Activated B cell treated with CpG ODN at 0.5 μM for 24 hours (primary cell): ENCODE measurements around the gene PTPRT. TPM values are rescaled to one million over a fixed set of nuclear protein-coding genes. Genes with fewer than 3 reads are reported as not detected.

Source experiments
- ATAC-seq: fragments of 200-7000 bp; cut with Tn5 transposase; one replicate; pipeline ENCODE4 v1.10.0; 2021; ENCODE audit warnings: low read depth, mild to moderate bottlenecking, moderate library complexity
- CTCF ChIA-PET: fragments of 350-600 bp; sonication (Branson Sonifier 250); formaldehyde crosslinking; loops from one replicate; lab custom pipeline; 2021; ENCODE audit warnings: antibody characterized with exemption; lab: Charles Lee
- POLR2A ChIA-PET: fragments of 350-600 bp; sonication (Branson Sonifier 250); formaldehyde crosslinking; loops from one replicate; lab custom pipeline; 2021; ENCODE audit warnings: antibody characterized with exemption; lab: Charles Lee
- DNase-seq: peaks from one replicate; pipeline ENCODE4 v3.0.0; 2022
- H3K27ac Mint-ChIP-seq: one replicate; pipeline ENCODE4 v1.8.0; 2020; ENCODE audit warnings: mixed read lengths
- H3K27me3 Mint-ChIP-seq: one replicate; pipeline ENCODE4 v1.8.0; 2021; ENCODE audit warnings: mixed read lengths
- H3K36me3 Mint-ChIP-seq: one replicate; pipeline ENCODE4 v1.8.0; 2021; ENCODE audit warnings: low read depth, mixed read lengths
- H3K4me1 Mint-ChIP-seq: one replicate; pipeline ENCODE4 v1.8.0; 2021; ENCODE audit warnings: mixed read lengths
- H3K4me3 Mint-ChIP-seq: one replicate; pipeline ENCODE4 v1.8.0; 2020; ENCODE audit warnings: mild to moderate bottlenecking, mixed read lengths
- H3K9me3 Mint-ChIP-seq: one replicate; pipeline ENCODE4 v1.8.0; 2020; ENCODE audit warnings: mixed read lengths
- CTCF ChIP-seq: fragments of 200-600 bp; IDR thresholded peaks from one replicate; pipeline ENCODE4 v1.8.0; 2022; ENCODE audit warnings: antibody characterized with exemption, mild to moderate bottlenecking
- intact Hi-C: fragments of 100-400 bp; cut with micrococcal nuclease; formaldehyde crosslinking; loops from one replicate; pipeline ENCODE4 v1.15.1; 2024
- total RNA-seq: library from RNA; stranded (reverse); gene quantifications from 2 replicates; pipeline ENCODE4 v1.2.3, GENCODE V29; 2022

Gene PTPRT
- total RNA-seq, 1 donor from 2014 or later = not detected

GRCh38 chr20:42641886-42642285 is 547.8 kb downstream of the PTPRT start:
- Mint-ChIP-seq H3K9me3 (peaks cover 3% of the 10 kb centered on the region), H3K4me3 (no peak overlapping the region), H3K27me3 (no peaks in the 10 kb centered on the region), H3K27ac (no peak overlapping the region), H3K36me3 (no peaks in the 10 kb centered on the region), H3K4me1 (no peaks in the 10 kb centered on the region)
- intact Hi-C loops = no loop called here
- TF ChIP-seq CTCF = no peak
- ChIA-PET CTCF (no interaction called here), POLR2A (no interaction called here)
- no peak for DNase-seq
- no peak for ATAC-seq

GRCh38 chr20:42639140-42639539 is 550.6 kb downstream of the PTPRT start:
- DNase-seq = no peak

GRCh38 chr20:42635699-42636411 is 553.9 kb downstream of the PTPRT start:
- H3K36me3 Mint-ChIP-seq = no peaks in the 10 kb centered on the region
- no peak for TF ChIP-seq CTCF
- POLR2A ChIA-PET = no interaction called here
- no peaks in the 10 kb centered on the region for H3K27me3 Mint-ChIP-seq
- no peaks in the 10 kb centered on the region for H3K4me1 Mint-ChIP-seq
- intact Hi-C loops = no loop called here
- no peaks in the 10 kb centered on the region for H3K9me3 Mint-ChIP-seq
- ATAC-seq (no peak), DNase-seq (no peak)
- CTCF ChIA-PET = no interaction called here
- no peak overlapping the region for H3K27ac Mint-ChIP-seq
- no peak overlapping the region for H3K4me3 Mint-ChIP-seq

More at GRCh38 chr20:42639140-42639539, 550.6 kb downstream of the PTPRT start:
- ATAC-seq = no peak
- H3K27me3 Mint-ChIP-seq = no peaks in the 10 kb centered on the region
- intact Hi-C loops = no loop called here
- TF ChIP-seq CTCF = no peak
- peaks cover 3% of the 10 kb centered on the region for H3K9me3 Mint-ChIP-seq
- H3K4me3 Mint-ChIP-seq = no peak overlapping the region
- H3K4me1 Mint-ChIP-seq = no peaks in the 10 kb centered on the region
- POLR2A ChIA-PET = no interaction called here
- H3K36me3 Mint-ChIP-seq = no peaks in the 10 kb centered on the region
- CTCF ChIA-PET = no interaction called here
- no peak overlapping the region for H3K27ac Mint-ChIP-seq

GRCh38 chr20:42634156-42634555 is 555.5 kb downstream of the PTPRT start:
- TF ChIP-seq CTCF = no peak
- ChIA-PET POLR2A (no interaction called here), CTCF (no interaction called here)
- H3K27ac Mint-ChIP-seq = no peak overlapping the region
- no peaks in the 10 kb centered on the region for H3K9me3 Mint-ChIP-seq
- no peaks in the 10 kb centered on the region for H3K27me3 Mint-ChIP-seq
- no peak overlapping the region for H3K4me3 Mint-ChIP-seq
- DNase-seq (no peak), ATAC-seq (no peak)
- H3K4me1 Mint-ChIP-seq = no peaks in the 10 kb centered on the region
- intact Hi-C loops = no loop called here
- H3K36me3 Mint-ChIP-seq = no peaks in the 10 kb centered on the region

GRCh38 chr20:42628683-42629082 is 561.0 kb downstream of the PTPRT start:
- DNase-seq (no peak), ATAC-seq (no peak)
- no peaks in the 10 kb centered on the region for H3K4me1 Mint-ChIP-seq
- H3K27ac Mint-ChIP-seq = no peak overlapping the region
- peaks cover 2% of the 10 kb centered on the region for H3K27me3 Mint-ChIP-seq
- no peak overlapping the region for H3K4me3 Mint-ChIP-seq
- no peaks in the 10 kb centered on the region for H3K36me3 Mint-ChIP-seq
- intact Hi-C loops = no loop called here
- POLR2A ChIA-PET = no interaction called here
- H3K9me3 Mint-ChIP-seq = peaks cover 2% of the 10 kb centered on the region
- no peak for TF ChIP-seq CTCF
- CTCF ChIA-PET = no interaction called here
